HG02870 (cell line): ENCODE data around the gene LMO3.

Source experiments
- ATAC-seq: cut with Tn5 transposase; IDR thresholded peaks from one replicate; pipeline ENCODE4 v1.9.1; 2021; ENCODE audit warnings: mild to moderate bottlenecking, moderate library complexity; ENCODE audit not compliant: unreplicated experiment

LMO3 gene

GRCh38 chr12:16602412-16602811, 3.5 kb downstream of the LMO3 start:
- no peak for ATAC-seq

GRCh38 chr12:16600525-16600924, 5.4 kb downstream of the LMO3 start:
- no peak for ATAC-seq

- no peak for ATAC-seq
Measured at GRCh38 chr12:16599081-16599480, 6.9 kb downstream of the LMO3 start.

- no peak for ATAC-seq
Measured at GRCh38 chr12:16594797-16595196, 11.2 kb downstream of the LMO3 start.

- no peak for ATAC-seq
Measured at GRCh38 chr12:16593546-16593945, 12.4 kb downstream of the LMO3 start.

GRCh38 chr12:16590645-16591044, 15.3 kb downstream of the LMO3 start:
- no peak for ATAC-seq

GRCh38 chr12:16588812-16589211, 17.1 kb downstream of the LMO3 start:
- ATAC-seq, result no peak

GRCh38 chr12:16587514-16587913, 18.4 kb downstream of the LMO3 start:
- no peak for ATAC-seq

GRCh38 chr12:16587110-16587453, 18.9 kb downstream of the LMO3 start:
- ATAC-seq, result no peak

GRCh38 chr12:16586350-16587109, 19.4 kb downstream of the LMO3 start:
- ATAC-seq, result no peak

GRCh38 chr12:16585781-16586180, 20.2 kb downstream of the LMO3 start:
- ATAC-seq, result no peak

GRCh38 chr12:16583969-16584745, 21.8 kb downstream of the LMO3 start:
- no peak for ATAC-seq

- ATAC-seq, result no peak
Measured at GRCh38 chr12:16581416-16581815, 24.5 kb downstream of the LMO3 start.

GRCh38 chr12:16579041-16579440, 26.9 kb downstream of the LMO3 start:
- ATAC-seq, result no peak

- ATAC-seq, result no peak
Measured at GRCh38 chr12:16573398-16574077, 32.4 kb downstream of the LMO3 start.

GRCh38 chr12:16568873-16569272, 37.1 kb downstream of the LMO3 start:
- ATAC-seq, result no peak

GRCh38 chr12:16564675-16565074, 41.3 kb downstream of the LMO3 start:
- ATAC-seq, result no peak

GRCh38 chr12:16563504-16563903, 42.5 kb downstream of the LMO3 start:
- ATAC-seq, result no peak

- no peak for ATAC-seq
Measured at GRCh38 chr12:16562921-16563320, 43.0 kb downstream of the LMO3 start.

GRCh38 chr12:16562435-16562834, 43.5 kb downstream of the LMO3 start:
- no peak for ATAC-seq

GRCh38 chr12:16560273-16560672, 45.7 kb downstream of the LMO3 start:
- no peak for ATAC-seq

GRCh38 chr12:16555630-16556029, 50.3 kb downstream of the LMO3 start:
- no peak for ATAC-seq
